GM12872 (cell line): ENCODE data around the gene NKX2-3.

ENCODE experiments used
- TF ChIP-seq, protein P1 (sequence below): IDR thresholded peaks from 3 replicates; pipeline ENCODE4 v1.5.1; 2011; ENCODE audit warnings: low read depth, mild to moderate bottlenecking, low read length, moderate library complexity; ENCODE audit not compliant: insufficient read depth

The NKX2-3 gene

DNA sequence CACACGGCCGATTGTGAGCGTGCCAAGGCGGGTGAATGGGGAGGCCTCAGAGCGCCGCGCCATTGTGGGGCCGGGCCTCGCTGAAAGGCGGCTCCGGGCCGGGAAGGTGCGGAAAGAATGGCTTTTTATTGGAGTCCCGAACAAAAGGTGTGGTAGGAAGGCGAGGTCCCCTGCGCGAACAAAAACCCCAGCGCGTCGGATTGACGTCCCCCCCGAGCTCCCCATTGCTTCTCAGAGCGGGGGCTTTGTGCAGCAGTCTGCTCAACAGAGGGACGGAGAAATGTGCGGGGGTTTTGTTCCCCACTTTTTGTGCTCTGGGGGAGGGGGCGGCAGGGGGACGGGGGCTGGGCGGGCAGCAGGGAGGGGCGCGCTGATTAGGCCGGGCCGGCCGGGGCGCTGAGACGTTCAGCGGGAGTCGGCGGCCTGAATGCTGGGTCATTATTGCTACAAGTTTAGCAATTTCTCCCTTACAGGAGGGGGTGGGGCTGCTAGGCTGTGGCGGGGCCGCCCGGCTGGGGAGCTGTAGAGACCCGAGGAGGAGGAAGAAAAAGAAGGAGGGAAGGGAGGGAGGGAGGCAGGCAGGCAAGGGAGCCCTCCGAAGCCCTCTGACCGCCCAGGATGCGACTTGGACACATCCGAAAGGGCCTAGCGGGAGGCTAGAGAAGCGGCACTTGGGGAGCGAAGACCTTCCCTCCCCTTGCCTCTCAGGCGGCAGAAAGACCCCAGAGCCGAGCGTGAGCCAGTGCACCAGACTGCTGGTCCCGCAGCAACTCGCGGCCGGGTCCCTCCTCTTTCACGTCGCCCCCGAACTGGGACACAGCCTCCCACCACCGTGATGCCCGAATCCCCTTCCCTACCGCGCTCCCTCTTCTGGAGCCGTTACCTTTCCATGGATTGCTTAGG lies 4.6 kb downstream of the NKX2-3 start:
- TF ChIP-seq, protein P1, sequence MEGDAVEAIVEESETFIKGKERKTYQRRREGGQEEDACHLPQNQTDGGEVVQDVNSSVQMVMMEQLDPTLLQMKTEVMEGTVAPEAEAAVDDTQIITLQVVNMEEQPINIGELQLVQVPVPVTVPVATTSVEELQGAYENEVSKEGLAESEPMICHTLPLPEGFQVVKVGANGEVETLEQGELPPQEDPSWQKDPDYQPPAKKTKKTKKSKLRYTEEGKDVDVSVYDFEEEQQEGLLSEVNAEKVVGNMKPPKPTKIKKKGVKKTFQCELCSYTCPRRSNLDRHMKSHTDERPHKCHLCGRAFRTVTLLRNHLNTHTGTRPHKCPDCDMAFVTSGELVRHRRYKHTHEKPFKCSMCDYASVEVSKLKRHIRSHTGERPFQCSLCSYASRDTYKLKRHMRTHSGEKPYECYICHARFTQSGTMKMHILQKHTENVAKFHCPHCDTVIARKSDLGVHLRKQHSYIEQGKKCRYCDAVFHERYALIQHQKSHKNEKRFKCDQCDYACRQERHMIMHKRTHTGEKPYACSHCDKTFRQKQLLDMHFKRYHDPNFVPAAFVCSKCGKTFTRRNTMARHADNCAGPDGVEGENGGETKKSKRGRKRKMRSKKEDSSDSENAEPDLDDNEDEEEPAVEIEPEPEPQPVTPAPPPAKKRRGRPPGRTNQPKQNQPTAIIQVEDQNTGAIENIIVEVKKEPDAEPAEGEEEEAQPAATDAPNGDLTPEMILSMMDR: no peak

DNA sequence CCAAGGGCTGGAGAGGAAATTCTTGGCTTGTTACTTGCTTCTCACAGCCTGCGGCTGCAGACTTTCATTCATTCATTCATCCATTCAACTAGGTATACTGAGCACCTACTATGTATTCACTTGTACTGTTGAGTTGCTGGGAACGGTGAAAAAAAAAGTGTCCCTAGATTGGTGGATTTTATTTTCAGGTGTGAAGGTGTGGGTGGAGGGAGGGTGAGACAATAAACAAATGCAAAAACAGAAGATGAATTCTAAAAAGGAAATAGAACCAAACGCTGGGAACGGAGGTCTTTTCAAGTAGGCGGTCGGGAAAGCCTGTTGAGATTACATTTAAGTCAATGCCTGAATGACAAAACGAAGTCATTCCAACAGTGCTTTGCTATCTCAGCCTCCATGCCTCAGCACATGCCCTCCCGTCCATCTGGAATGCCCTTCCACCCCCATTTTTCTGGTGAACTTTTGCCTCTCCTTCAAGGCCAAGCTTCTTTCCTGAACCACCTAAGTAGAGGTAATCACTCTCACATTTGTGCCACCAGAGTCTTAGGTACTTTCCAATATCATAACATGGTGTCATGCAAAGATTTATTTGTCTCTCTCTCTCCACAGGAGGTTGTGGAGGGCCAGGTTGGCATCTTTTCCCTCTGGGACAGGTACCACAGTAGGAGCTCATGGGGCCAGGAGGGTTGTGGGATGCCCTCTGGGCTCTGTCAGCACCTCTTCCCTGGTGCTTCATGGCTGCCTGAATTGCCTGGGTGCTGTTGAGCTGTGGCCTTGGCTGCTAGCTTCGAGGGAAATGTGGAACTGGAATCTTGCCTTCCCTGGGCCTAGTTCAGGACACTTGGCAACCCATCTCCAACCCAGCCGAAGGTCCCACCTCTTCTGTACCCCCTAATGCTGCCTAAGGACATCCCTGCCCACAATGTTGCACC lies 5.5 kb downstream of the NKX2-3 start:
- TF ChIP-seq, protein P1: no peak

DNA sequence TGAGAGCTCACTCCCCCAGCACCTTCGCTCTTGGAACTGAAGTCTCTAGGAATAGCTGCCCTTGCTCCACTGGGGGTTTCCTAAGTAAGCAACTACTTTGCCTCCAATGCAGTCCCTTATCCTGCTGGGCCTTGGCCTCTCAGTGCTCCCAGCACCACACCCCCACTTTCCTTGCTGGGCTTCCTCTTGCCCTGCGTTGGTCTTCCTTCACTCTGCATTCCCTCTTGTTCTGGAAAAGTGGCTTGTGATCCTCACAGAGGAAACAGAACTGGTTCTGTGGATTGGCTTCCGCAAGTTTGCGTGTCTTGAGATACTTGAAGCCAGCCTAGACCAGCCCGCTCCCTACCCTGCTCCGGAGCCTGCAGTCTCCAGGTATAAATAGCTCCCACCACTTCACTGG lies 6.4 kb downstream of the NKX2-3 start:
- TF ChIP-seq, protein P1: no peak

DNA sequence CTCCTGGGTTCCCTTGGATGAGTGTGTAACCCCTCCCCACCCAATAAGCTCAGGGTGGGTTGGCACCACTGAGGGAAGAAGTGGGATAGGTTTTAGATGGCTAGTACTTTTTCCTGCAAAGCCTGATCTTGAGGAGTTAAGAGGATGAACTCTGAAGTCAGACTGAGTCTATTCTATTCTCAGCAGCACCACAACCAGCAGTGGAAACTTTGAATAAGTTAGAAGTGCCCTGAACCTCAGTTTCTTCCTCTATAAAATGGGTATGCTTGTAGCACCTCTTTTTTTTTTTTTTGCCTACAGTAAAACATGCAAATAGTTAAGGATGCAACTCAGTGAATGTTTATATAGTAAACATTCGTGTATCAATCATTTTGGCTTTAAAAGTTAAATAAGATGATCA lies 7.1 kb downstream of the NKX2-3 start:
- TF ChIP-seq, protein P1: no peak

DNA sequence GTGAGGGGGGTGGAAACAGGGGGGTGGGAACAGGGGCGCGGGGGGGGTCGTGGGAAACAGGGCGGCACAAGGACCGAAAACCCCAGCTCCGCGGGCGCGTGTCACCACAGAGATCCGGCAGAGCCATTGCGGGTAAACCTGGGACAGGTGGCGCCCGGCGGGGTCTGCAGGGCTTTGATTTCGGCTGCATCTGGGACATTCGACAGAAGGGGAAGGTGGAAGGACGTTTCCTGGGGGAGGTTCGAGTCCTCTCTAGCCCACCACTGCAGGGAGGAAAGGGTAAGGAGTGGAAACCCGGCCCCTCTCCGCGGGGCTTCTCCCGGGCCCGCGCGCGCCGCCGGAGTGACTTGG lies 7.5 kb downstream of the NKX2-3 start:
- TF ChIP-seq, protein P1: no peak

DNA sequence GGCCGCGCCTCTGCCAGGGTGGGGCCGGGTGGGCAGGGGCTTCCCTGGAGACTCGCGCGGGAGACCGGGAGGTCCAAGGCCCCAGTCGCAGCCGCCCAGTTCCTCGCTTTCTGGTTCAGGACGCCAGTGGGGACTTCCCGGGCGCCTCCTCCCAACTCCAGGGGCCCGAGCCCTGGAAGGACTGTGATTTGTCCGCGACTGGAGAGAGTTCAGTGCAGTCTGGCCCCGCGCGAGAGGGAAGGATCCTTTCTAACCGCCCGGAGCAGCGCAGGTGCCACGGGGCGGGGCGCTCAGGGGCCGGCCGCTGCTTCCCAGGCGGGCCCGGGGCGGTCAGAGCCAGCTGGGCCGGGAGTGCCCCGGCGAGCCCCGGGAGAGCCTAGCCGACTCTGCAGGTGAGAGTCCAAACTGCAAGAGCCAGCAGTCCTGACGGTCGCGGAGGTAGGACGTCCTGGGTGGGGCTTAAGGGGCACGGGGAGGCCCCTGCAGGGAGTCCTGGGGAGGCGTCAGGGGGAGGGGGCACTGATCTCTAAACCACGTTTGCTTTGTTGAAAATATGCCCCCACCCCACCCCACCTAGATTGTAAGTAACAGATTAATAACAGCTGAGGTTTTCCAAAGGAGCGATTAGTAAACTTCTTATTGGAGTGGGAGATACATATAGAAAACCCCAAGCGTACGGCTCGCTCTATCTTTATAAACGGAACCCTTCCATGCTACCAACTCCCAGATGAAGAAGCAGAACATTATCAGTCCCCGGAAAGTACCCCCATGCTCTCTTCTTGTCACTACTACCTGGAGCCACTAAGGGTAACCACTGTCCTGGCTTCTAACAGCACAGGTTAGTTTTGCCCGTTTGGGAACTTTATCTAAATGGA lies 8.2 kb downstream of the NKX2-3 start:
- TF ChIP-seq, protein P1: no peak
